Endothelial cell of hepatic sinusoid (primary cell): ENCODE measurements around the gene GPER1.

Source experiments
- in situ Hi-C: cut with HindIII; loops from 2 replicates; pipeline ENCODE4 v1.10.0; 2017; ENCODE audit warnings: low sequenced_read_pairs

Gene GPER1

DNA sequence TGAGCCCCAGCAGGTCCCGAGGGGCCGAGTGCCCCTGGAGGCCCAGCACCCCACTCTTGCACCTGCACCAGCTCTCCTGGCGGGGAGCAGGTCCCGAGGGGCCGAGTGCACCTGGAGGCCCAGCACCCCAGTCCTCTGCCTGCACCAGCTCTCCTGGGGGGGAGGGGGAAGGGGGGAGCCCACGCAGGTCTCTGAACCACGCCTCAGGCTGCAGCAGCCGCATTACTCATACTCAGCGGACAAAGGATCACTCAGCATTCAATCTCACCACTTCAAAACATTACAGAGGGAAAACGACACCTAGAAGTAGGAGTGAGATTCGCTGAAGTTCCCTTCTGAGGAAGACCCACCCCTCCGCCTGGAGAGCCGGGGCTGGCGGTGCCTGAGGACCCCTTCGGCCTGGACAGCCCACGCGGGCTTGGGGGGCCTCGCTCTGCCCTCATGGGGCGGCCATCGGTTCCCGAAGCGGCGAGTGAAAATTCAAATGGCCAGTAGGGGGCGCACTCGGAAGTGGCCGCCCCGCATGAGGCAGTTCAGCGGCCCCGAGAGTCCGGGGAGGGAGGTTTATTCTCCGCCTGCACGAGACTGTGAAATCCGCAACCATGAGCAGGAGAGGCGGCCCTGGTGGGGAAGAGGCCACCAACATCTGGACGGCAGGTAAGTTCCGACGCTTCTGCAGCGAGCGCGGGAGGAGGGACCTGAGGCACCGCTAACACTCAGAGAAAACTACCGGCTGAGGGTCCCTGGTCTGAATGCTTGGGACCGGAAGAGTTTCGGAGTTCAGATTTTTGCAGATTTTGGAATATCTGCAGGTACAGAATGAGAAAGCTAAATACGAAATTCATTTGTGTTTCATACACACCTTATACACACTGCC, 1.1 kb upstream of the GPER1 start:
- in situ Hi-C loops = no loop called here

- in situ Hi-C loops = no loop called here
Measured at GRCh38 chr7:1087465-1087814, 473 bp upstream of the GPER1 start.

- in situ Hi-C loops = no loop called here
Measured at GRCh38 chr7:1090236-1090635, 2.3 kb downstream of the GPER1 start.

DNA sequence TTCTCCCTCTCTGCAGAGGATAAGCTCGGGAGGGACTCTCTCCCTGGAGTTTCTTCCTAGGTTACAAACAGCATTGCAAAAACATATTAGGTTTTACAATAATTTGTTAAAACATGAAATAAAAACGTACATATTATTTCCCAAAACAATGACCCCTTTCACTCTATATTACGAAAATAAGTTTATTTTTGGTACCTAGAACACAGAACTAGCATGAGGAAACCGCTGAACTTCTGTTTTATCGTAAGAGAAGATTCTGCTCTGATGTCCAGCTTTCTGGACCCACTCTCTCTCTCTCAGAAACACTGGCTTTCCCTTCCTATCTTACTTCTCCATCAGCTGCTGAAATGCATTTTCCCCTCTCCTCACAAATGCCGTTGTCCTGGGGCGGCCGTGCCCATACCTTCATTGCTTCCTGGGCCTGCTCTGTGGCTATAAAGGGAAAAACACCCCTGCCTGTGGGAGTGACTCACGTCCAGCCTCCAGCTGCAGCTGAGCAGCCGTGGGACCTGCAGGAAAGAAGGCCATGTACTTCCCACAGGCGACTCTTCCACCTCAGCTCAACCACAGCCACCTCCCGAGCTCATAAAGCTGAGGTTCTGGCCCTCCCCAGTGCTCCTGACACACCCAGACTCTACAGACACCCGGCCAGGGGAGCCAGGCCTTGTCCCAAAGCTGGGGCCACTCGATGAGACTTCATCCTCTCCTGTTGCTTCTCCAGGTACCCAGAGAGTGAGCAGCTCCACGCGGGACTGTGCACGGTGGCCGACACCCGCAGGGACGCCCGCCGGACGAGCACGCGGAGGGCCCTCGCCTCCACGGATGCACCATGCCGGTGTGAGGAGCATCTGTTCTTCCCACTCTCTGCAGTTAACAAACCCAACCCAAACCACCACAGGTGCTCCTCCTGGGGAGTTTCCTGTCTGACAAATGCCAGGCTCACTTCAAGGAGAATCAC, 3.1 kb downstream of the GPER1 start:
- in situ Hi-C loops = no loop called here

- in situ Hi-C loops = no loop called here
Measured at GRCh38 chr7:1091644-1092027, 3.7 kb downstream of the GPER1 start.

GRCh38 chr7:1092161-1092632, 4.3 kb downstream of the GPER1 start:
- in situ Hi-C loops = no loop called here

DNA sequence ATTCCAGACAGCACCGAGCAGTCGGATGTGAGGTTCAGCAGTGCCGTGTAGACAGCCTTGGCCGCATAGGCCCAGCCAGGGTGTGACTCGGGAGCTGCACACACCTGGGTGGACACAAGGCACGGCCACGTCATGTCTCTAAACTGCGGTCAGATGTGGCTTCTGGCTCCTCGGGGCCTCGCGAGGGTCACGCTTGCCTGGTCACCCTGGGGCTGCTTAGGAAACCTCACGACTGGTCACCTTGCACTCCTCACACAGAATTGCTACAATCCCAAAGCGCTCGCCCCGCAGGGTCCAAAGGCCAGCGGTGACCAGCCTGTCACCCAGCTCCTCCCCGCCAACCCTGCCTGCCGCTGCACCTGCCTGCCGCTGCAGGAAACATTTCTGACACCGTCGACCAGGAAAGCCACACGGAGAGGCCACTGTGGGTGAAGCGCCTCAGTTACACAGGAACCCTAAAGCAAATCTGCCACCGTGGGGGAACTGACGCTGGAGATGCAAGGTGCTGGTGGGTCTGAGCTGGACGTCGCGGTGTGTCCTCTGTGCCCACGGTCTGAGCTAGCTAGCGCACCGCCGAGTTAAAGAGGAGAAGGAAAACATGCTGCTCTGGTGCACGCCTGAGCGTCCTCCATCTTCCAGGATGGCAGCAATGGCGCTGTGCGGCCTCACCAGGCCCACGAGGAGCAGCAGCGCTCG, 5.0 kb downstream of the GPER1 start:
- in situ Hi-C loops = no loop called here

DNA sequence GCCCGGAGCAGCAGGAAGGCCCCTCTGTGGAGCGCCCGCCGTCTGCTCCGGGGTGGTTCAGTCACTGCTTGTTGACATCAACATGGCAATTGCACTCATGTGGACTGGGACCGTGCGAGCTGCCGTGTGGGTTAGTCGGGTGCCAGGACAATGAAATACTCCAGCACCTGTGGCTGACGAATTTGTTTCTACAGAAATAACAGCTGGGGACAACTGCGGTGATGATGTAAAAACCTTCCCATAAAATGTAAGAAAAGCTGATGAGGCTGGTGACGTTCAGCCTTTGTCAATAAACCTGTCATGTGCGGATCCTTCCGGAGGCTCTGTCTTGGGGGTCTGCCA, 5.6 kb downstream of the GPER1 start:
- in situ Hi-C loops = no loop called here

DNA sequence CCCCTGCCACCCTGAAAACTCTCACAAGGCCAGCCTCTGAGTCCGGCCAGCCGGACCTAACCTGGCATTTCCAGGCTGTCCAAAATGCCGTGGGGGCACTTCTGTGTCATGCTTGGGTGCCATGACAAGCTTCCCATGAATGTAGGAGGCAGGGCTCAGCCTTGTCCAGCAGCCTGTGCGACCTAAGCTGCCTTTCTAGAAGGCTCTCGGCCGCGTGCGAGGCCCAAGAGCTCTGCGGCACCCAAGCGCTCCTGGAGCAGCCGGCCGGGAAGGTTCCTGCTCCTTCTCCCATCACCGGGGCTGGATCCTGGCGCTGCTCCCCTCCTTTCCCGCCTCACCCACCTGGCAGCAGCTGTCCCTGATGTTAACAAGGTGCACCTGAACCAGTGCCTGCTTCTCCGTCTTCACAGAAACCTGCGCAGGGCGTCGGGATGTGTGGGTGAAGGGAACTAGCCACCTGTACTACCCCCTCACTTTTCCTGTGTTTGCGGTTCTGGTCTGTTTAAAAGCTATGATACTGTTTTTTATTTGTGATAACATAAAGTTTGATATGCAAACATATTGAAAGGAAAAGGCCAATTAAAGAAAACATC, 6.1 kb downstream of the GPER1 start:
- in situ Hi-C loops = no loop called here

DNA sequence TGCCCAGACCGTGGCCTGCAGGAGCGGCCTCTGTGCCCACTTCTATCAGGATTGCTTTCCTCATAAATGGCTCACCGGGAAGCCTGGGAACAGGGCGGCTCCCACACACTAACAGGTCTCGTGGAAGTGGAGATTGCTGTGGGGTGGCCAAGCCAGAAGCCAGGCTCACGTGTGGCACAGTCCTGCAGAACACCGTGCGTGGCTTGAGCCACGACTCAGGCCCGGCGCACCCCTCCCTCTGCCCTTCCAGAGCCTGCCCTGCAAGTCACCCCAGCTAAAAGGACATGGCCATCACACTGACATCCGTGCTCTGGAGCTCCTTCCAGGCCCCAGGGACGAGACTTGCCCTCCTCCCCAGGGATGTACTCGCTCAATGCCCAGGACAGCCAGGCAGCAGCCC, 7.0 kb downstream of the GPER1 start:
- in situ Hi-C loops = no loop called here

- in situ Hi-C loops = no loop called here
Measured at GRCh38 chr7:1095621-1096155, 7.8 kb downstream of the GPER1 start.

DNA sequence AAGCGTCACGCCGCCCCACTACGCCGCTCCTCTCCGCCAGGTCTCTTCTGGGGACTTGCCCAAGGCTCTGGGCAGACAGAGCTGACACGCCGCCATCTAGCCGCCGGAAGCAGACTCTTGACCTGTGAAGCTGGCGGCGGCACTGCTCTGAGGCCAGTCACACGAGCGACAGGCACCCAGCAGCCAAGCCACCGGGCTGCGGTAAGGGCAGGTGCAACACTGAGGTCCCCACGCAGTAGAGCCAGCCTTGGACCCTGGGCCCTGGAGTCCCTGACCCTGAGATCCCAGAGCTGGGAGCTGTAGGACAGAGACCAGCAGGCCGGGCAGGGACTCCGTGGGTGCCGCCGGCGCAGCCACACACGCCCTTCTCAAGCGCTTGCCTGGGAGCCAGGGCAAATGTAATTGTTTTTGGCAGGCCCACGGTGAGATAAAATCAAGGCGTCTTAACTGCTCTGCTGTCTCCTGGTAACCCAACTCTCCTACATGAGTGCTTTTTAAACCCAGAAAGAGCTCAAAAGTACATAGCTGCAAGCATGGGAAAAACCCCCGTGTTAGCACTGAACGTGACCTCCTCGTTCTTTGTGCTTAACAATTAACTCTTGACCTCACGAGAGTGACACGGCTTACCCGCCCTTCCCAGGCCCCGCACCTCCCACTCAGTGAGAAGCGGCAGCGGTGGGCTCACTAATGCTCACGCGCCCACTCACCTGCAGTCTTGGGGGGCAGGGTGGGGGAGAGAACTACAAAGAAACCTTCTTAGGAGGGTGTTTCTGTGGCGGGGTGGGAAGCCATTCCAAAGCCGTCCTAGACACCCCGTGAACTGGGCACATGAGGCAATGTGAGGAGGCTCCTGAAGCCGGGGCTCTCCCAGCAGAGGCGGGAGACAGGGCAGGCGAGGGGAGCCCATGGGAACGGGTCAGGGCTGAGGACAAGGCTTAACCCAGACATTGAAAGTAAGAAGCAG, 8.5 kb downstream of the GPER1 start:
- in situ Hi-C loops = no loop called here

DNA sequence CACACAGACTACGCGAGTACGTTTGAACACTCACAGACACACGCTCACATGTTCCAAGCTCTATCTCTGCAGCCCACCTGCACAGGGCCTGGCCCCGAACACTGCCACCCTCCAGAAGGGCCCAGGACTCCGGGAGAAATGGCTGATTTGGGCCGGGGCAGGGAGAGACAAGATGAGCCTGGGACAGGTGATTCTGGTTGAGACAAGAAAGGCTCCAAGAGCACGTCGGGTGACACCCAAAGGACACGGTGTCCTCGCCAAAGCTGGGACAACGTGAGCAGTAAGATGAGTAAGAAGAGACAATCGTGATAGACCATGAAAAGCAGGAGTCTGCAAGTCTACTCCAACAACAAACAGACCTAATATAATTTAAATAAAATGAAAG, 9.2 kb downstream of the GPER1 start:
- in situ Hi-C loops = no loop called here

DNA sequence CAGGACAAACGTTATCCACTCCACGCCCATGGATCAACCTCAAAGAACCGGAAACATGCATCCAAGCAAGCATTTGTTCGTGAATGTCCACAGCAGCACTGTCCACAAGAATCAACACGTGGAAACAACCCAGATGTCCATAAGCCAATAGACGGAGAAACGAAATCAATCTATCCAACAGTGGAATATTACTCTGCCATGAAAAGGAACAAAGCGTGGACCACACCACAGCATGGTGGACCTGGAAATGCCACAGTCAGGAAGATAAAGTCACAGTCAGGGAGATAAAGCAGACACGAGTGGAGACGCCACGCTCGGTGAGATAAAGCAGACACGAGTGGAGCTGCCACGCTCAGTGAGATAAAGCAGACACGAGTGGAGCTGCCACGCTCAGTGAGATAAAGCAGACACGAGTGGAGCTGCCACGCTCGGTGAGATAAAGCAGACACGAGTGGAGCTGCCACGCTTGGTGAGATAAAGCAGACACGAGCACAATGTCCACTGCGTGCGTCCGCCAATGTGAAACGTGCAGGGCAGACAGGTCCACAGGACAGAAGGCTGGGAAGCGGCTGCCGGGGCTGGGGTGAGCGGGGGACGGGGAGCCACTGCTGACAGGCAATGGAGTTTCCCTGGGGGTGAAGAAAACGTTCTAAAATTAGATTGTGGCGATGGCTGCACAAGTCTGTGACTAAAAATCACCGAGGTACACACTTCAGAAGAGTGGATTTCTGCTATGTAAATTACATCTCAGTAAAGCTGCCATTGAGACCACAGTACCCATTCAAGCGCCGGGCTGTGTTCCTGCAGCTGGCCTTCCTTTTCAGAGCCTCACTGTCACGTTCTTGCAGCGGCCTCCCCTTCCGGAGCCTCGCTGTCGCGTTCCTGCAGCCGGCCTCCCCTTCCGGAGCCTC, 10.6 kb downstream of the GPER1 start:
- in situ Hi-C loops = no loop called here

- in situ Hi-C loops = no loop called here
Measured at GRCh38 chr7:1099154-1099542, 11.2 kb downstream of the GPER1 start.

- in situ Hi-C loops = no loop called here
Measured at GRCh38 chr7:1099637-1100036, 11.7 kb downstream of the GPER1 start.

- in situ Hi-C loops = no loop called here
Measured at GRCh38 chr7:1100386-1100785, 12.5 kb downstream of the GPER1 start.

- in situ Hi-C loops = no loop called here
Measured at GRCh38 chr7:1100834-1101562, 13.1 kb downstream of the GPER1 start.
